PFSK-1 (cell line): Measurements from ENCODE around the gene SRI.

Experiments
- FOXP2 ChIP-seq: optimal IDR thresholded peaks from 2 replicates; pipeline ENCODE3; 2011; ENCODE audit warnings: borderline replicate concordance, control low read depth, inconsistent platforms; ENCODE audit not compliant: insufficient read depth; ENCODE audit errors: extremely low read length, extremely low read depth
- POLR2AphosphoS5 ChIP-seq: IDR thresholded peaks from 2 replicates; pipeline ENCODE4 v1.6.1; 2012; ENCODE audit warnings: low read depth, mild to moderate bottlenecking, control low read depth, low read length, moderate library complexity
- TAF1 ChIP-seq: IDR thresholded peaks from 2 replicates; pipeline ENCODE4 v1.6.1; 2012; ENCODE audit warnings: low read length, control low read depth, borderline replicate concordance; ENCODE audit not compliant: insufficient read depth
- TF ChIP-seq, protein P1 (sequence below), 2 experiments: IDR thresholded peaks; 2 replicates each; pipeline versions ENCODE4 v1.6.1 to v1.8.0; 2011 to 2012; ENCODE audit warnings: low read depth in 2 of 2, low read length in 2 of 2, control low read depth in 1 of 2, inconsistent platforms in 1 of 2, mild to moderate bottlenecking in 1 of 2, moderate library complexity in 1 of 2; ENCODE audit not compliant: insufficient read depth in 1 of 2

DNA sequence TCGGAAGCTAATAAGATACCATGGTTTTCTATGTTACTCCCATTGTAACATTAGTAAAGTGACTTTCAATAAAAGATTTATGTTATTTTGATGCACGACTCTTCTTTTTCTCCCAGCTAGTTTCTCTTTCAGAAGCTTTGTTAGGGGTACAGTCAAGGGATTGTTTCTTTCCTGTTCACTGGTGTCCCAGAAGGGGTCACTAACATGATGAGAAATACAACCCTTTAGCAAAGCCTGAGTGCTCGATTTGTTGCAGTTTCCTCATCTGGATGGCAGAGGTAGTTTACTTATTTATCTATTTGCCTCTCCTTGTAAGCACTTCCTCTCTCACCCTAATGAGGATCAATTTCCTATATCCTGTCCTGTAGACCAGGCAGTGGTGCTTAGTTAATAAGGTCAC is 17.0 kb downstream of the SRI start:
- TF ChIP-seq, protein P1, sequence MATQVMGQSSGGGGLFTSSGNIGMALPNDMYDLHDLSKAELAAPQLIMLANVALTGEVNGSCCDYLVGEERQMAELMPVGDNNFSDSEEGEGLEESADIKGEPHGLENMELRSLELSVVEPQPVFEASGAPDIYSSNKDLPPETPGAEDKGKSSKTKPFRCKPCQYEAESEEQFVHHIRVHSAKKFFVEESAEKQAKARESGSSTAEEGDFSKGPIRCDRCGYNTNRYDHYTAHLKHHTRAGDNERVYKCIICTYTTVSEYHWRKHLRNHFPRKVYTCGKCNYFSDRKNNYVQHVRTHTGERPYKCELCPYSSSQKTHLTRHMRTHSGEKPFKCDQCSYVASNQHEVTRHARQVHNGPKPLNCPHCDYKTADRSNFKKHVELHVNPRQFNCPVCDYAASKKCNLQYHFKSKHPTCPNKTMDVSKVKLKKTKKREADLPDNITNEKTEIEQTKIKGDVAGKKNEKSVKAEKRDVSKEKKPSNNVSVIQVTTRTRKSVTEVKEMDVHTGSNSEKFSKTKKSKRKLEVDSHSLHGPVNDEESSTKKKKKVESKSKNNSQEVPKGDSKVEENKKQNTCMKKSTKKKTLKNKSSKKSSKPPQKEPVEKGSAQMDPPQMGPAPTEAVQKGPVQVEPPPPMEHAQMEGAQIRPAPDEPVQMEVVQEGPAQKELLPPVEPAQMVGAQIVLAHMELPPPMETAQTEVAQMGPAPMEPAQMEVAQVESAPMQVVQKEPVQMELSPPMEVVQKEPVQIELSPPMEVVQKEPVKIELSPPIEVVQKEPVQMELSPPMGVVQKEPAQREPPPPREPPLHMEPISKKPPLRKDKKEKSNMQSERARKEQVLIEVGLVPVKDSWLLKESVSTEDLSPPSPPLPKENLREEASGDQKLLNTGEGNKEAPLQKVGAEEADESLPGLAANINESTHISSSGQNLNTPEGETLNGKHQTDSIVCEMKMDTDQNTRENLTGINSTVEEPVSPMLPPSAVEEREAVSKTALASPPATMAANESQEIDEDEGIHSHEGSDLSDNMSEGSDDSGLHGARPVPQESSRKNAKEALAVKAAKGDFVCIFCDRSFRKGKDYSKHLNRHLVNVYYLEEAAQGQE (IDR thresholded peaks at IDR 0.05; ENCODE audit: insufficient read depth in 1 of 2, low read depth in 2 of 2, low read length in 2 of 2): no peak
- TF ChIP-seq TAF1 (no peak), FOXP2 (no peak), POLR2AphosphoS5 (no peak)
